IMR-90 (cell line): Measurements from ENCODE around the gene ISCA2. TPM values are rescaled to one million over a fixed set of nuclear protein-coding genes. Genes with fewer than 3 reads are reported as not detected.

Experiments used
- ATAC-seq: fragments of 200-7000 bp; cut with Tn5 transposase; 2 replicates; pipeline ENCODE4 v1.9.1; 2020; ENCODE audit warnings: low read depth, mild to moderate bottlenecking, moderate library complexity
- BruUV-seq: library from RNA; stranded (reverse); fragments of 400-500 nt; replicated peaks from 2 replicates; lab custom pipeline; 2021; lab: Mats Ljungman, UMichigan
- CTCF ChIA-PET: fragments of 300-600 bp; formaldehyde crosslinking; extraction: SDS; loops from one replicate; lab custom pipeline; 2021; ENCODE audit warnings: antibody characterized with exemption; lab: Yijun Ruan, JAX
- POLR2A ChIA-PET: fragments of 300-600 bp; sonication (Branson Sonifier 250); formaldehyde crosslinking; loops from one replicate; lab custom pipeline; 2022; ENCODE audit warnings: antibody characterized with exemption; ENCODE audit not compliant: unreplicated experiment; lab: Charles Lee
- DNase-seq: peaks from one replicate; pipeline ENCODE4 v3.0.0; 2013
- H2AFZ ChIP-seq: replicated peaks from 2 replicates; pipeline ENCODE3; 2013; ENCODE audit warnings: low read length, mild to moderate bottlenecking; ENCODE audit not compliant: poor library complexity
- H2AK5ac ChIP-seq: 2 replicates; pipeline ENCODE4 v1.6.1; 2013; ENCODE audit warnings: low read depth, low read length, inconsistent platforms
- H2AK9ac ChIP-seq: replicated peaks from 2 replicates; pipeline ENCODE3; 2013; ENCODE audit warnings: mild to moderate bottlenecking, low read depth, low read length, moderate library complexity; ENCODE audit not compliant: poor library complexity
- H2BK120ac ChIP-seq: 2 replicates; pipeline ENCODE4 v1.6.1; 2013; ENCODE audit warnings: low read depth, low read length, inconsistent platforms
- H2BK15ac ChIP-seq: 3 replicates; pipeline ENCODE4 v1.6.1; 2013; ENCODE audit warnings: low read depth, low read length, inconsistent platforms
- H2BK20ac ChIP-seq: 2 replicates; pipeline ENCODE4 v1.6.1; 2013; ENCODE audit warnings: low read depth, mild to moderate bottlenecking, inconsistent platforms, low read length, moderate library complexity
- H2BK5ac ChIP-seq: 2 replicates; pipeline ENCODE4 v1.6.1; 2013; ENCODE audit warnings: mild to moderate bottlenecking, low read depth, low read length, inconsistent platforms; ENCODE audit not compliant: poor library complexity, severe bottlenecking
- H3K14ac ChIP-seq: replicated peaks from 2 replicates; pipeline ENCODE4 v1.6.1; 2013; ENCODE audit warnings: low read depth, low read length, inconsistent platforms
- H3K18ac ChIP-seq: 2 replicates; pipeline ENCODE4 v1.6.1; 2013; ENCODE audit warnings: low read depth, low read length, control low read depth
- H3K23ac ChIP-seq: 2 replicates; pipeline ENCODE4 v1.6.1; 2013; ENCODE audit warnings: low read depth, low read length, inconsistent platforms
- H3K27ac ChIP-seq: 2 replicates; pipeline ENCODE4 v1.5.1; 2013; ENCODE audit warnings: mild to moderate bottlenecking, control low read depth, low read length; ENCODE audit not compliant: insufficient read depth
- H3K27me3 ChIP-seq: 2 replicates; pipeline ENCODE4 v1.6.1; 2013; ENCODE audit warnings: low read length; ENCODE audit not compliant: control insufficient read depth, insufficient read depth
- H3K36me3 ChIP-seq: 2 replicates; pipeline ENCODE4 v1.6.1; 2013; ENCODE audit warnings: low read length, mixed read lengths; ENCODE audit not compliant: control insufficient read depth, insufficient read depth
- H3K4ac ChIP-seq: 2 replicates; pipeline ENCODE4 v1.6.1; 2013; ENCODE audit warnings: low read depth, low read length, inconsistent platforms
- H3K4me1 ChIP-seq: 2 replicates; pipeline ENCODE4 v1.6.1; 2013; ENCODE audit warnings: low read length, mixed read lengths; ENCODE audit not compliant: control insufficient read depth, insufficient read depth
- H3K4me2 ChIP-seq: 2 replicates; pipeline ENCODE4 v1.6.1; 2013; ENCODE audit warnings: low read depth, mild to moderate bottlenecking, control low read depth, low read length, moderate library complexity
- H3K4me3 ChIP-seq: 2 replicates; pipeline ENCODE4 v1.5.1; 2013; ENCODE audit warnings: low read depth, mild to moderate bottlenecking, control low read depth, low read length, moderate library complexity; ENCODE audit not compliant: insufficient read depth
- H3K56ac ChIP-seq: 2 replicates; pipeline ENCODE4 v1.6.1; 2013; ENCODE audit warnings: low read length, inconsistent platforms; ENCODE audit not compliant: insufficient read depth; ENCODE audit errors: extremely low read depth
- H3K79me1 ChIP-seq, 2 experiments: 2 replicates each; pipeline ENCODE4 v1.6.1; 2013; ENCODE audit warnings: low read length in 2 of 2, inconsistent platforms in 1 of 2, low read depth in 1 of 2
- H3K9ac ChIP-seq: 2 replicates; pipeline ENCODE4 v1.6.1; 2013; ENCODE audit warnings: low read depth, low read length, control low read depth
- H3K9me1 ChIP-seq: 2 replicates; pipeline ENCODE4 v1.6.1; 2013; ENCODE audit warnings: low read length, inconsistent platforms; ENCODE audit not compliant: insufficient read depth
- H3K9me3 ChIP-seq: 2 replicates; pipeline ENCODE4 v1.6.1; 2013; ENCODE audit warnings: low read length; ENCODE audit not compliant: control insufficient read depth, insufficient read depth
- H4K20me1 ChIP-seq: 2 replicates; pipeline ENCODE4 v1.6.1; 2013; ENCODE audit warnings: low read length, inconsistent platforms; ENCODE audit not compliant: insufficient read depth
- H4K5ac ChIP-seq: 2 replicates; pipeline ENCODE4 v1.6.1; 2013; ENCODE audit warnings: mild to moderate bottlenecking, low read depth, low read length, control low read depth
- H4K8ac ChIP-seq, 2 experiments: 2 replicates each; pipeline ENCODE4 v1.6.1; 2013; ENCODE audit warnings: low read depth in 2 of 2, low read length in 2 of 2, control low read depth in 1 of 2, inconsistent platforms in 1 of 2
- H4K91ac ChIP-seq: 2 replicates; pipeline ENCODE4 v1.6.1; 2013; ENCODE audit warnings: low read depth, low read length, inconsistent platforms; ENCODE audit not compliant: insufficient read depth
- MAZ ChIP-seq: IDR thresholded peaks from 2 replicates; pipeline ENCODE4 v1.6.1; 2012; ENCODE audit warnings: low read depth, mild to moderate bottlenecking, low read length, improper control_type of control experiment, moderate library complexity, borderline replicate concordance
- MXI1 ChIP-seq: IDR thresholded peaks from 2 replicates; pipeline ENCODE4 v1.6.1; 2012; ENCODE audit warnings: low read depth, mild to moderate bottlenecking, low read length, moderate library complexity, borderline replicate concordance
- POLR2A ChIP-seq: IDR thresholded peaks from 2 replicates; pipeline ENCODE4 v1.6.1; 2012; ENCODE audit warnings: mild to moderate bottlenecking, low read depth, low read length
- RFX5 ChIP-seq: IDR thresholded peaks from 2 replicates; pipeline ENCODE4 v1.8.0; 2012; ENCODE audit warnings: low read depth, mild to moderate bottlenecking, low read length, moderate library complexity
- SMC3 ChIP-seq: fragments of 150-350 bp; IDR thresholded peaks from 2 replicates; pipeline ENCODE4 v1.6.1; 2016; ENCODE audit warnings: low read depth, mild to moderate bottlenecking, antibody characterized with exemption, low read length, moderate library complexity
- WGBS, 2 experiments: methylation state at CpG; one replicate each; pipeline versions ENCODE4 v1.1.5 to v1.1.7; 2013; ENCODE audit warnings: missing lambda C conversion rate in 2 of 2; ENCODE audit not compliant: insufficient read length in 1 of 2; ENCODE audit errors: extremely low coverage in 2 of 2; 5-methylcytosine and 5-hydroxymethylcytosine counted together
- dilution Hi-C: fragments of 300-500 bp; cut with HindIII; formaldehyde crosslinking; loops from one replicate; pipeline ENCODE4 v1.14.3; 2018; ENCODE audit warnings: low sequenced_read_pairs; ENCODE audit not compliant: unreplicated experiment
- in situ Hi-C: fragments of 300-500 bp; cut with MboI; formaldehyde crosslinking; loops from 3 replicates; pipeline ENCODE4 v1.14.3; 2019; ENCODE audit warnings: low sequenced_read_pairs, inconsistent platforms, mixed read lengths
- intact Hi-C: fragments of 100-400 bp; cut with micrococcal nuclease; formaldehyde crosslinking; loops from 2 replicates; pipeline ENCODE4 v1.10.0; 2022
- polyA plus RNA-seq, 3 experiments: library from polyadenylated mRNA; depleted of rRNA; stranded (reverse); fragments of >200 nt; gene quantifications; 2 replicates each; pipeline ENCODE4 v1.2.3, GENCODE V29; 2012; ENCODE audit warnings: low replicate concordance in 1 of 3
- total RNA-seq: library from RNA; depleted of rRNA; stranded (reverse); fragments of >200 nt; gene quantifications from 2 replicates; pipeline ENCODE4 v1.2.3, GENCODE V29; 2012
- TF ChIP-seq, protein P1 (sequence below): fragments of 150-350 bp; IDR thresholded peaks from 2 replicates; pipeline ENCODE4 v1.6.1; 2017; ENCODE audit warnings: mild to moderate bottlenecking, antibody characterized with exemption, low read length, low read depth
- TF ChIP-seq, protein P2 (sequence below): conservative IDR thresholded peaks from 2 replicates; pipeline ENCODE4 v1.5.1; 2012; ENCODE audit warnings: mild to moderate bottlenecking, low read depth, low read length, improper control_type of control experiment

ISCA2 gene
- total and polyA plus RNA-seq, 2 of the 4 experiments (the other 2 are of a cell fraction): 5.4 to 25.7 TPM

DNA sequence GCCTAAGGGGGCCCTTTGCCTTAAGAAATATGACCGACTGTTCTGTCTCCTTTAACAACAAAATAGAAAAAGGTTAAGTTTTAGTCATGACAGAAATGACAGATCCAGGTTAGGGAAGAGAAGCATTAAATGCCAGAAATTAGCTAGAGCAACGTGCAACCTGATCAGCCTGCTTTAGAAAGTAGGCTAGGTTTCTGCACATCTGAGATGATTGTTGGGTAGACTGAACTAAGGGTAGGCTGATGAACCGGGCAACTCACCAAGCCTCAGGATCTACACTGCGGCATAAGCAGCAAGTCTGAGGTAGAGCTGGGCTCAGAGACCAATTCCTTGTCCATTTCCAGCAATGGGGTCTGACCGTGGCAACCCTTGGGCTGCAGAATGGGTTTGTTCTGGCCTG is 29.9 kb upstream of the ISCA2 start:
- dilution Hi-C loops: no loop called here
- Histone ChIP-seq H2BK5ac (no peak overlapping the region), H3K9me1 (no peaks in the 10 kb centered on the region), H4K20me1 (no peaks in the 10 kb centered on the region), H4K5ac (no peak overlapping the region), H2BK20ac (no peak overlapping the region), H3K14ac (no peak overlapping the region), H2AK5ac (no peak overlapping the region), H3K36me3 (no peaks in the 10 kb centered on the region), H3K27ac (no peak overlapping the region), H4K8ac (no peak overlapping the region), H2AK9ac (no peak overlapping the region), H3K9me3 (no peaks in the 10 kb centered on the region), H3K4me2 (no peak overlapping the region), H3K4me1 (no peaks in the 10 kb centered on the region; the same call in 1 of the 2 replicates), H2BK15ac (no peak overlapping the region), H2AFZ (no peak overlapping the region), H3K79me1 (no peaks in the 10 kb centered on the region), H3K4me3 (no peak overlapping the region), H2BK120ac (no peak overlapping the region), H3K9ac (no peak overlapping the region), H3K18ac (no peak overlapping the region), H3K23ac (no peak overlapping the region), H4K91ac (no peak overlapping the region), H3K4ac (no peak overlapping the region), H3K27me3 (peaks cover 51% of the 10 kb centered on the region), H3K56ac (no peak overlapping the region)
- BruUV-seq: no TSS peak
- in situ Hi-C loops: no loop called here
- WGBS, 2 experiments: 13% methylated on average over 1 of the region's 5 CpGs; no CpG with 5 or more reads in 1 of the 2 experiments
- intact Hi-C loops: no loop called here
- TF ChIP-seq MAZ (no peak), SMC3 (no peak), POLR2A (no peak), RFX5 (no peak), MXI1 (no peak)
- TF ChIP-seq, protein P1, sequence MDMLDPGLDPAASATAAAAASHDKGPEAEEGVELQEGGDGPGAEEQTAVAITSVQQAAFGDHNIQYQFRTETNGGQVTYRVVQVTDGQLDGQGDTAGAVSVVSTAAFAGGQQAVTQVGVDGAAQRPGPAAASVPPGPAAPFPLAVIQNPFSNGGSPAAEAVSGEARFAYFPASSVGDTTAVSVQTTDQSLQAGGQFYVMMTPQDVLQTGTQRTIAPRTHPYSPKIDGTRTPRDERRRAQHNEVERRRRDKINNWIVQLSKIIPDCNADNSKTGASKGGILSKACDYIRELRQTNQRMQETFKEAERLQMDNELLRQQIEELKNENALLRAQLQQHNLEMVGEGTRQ: no peak
- TF ChIP-seq, protein P2, sequence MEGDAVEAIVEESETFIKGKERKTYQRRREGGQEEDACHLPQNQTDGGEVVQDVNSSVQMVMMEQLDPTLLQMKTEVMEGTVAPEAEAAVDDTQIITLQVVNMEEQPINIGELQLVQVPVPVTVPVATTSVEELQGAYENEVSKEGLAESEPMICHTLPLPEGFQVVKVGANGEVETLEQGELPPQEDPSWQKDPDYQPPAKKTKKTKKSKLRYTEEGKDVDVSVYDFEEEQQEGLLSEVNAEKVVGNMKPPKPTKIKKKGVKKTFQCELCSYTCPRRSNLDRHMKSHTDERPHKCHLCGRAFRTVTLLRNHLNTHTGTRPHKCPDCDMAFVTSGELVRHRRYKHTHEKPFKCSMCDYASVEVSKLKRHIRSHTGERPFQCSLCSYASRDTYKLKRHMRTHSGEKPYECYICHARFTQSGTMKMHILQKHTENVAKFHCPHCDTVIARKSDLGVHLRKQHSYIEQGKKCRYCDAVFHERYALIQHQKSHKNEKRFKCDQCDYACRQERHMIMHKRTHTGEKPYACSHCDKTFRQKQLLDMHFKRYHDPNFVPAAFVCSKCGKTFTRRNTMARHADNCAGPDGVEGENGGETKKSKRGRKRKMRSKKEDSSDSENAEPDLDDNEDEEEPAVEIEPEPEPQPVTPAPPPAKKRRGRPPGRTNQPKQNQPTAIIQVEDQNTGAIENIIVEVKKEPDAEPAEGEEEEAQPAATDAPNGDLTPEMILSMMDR: no peak
- DNase-seq (no peak), ATAC-seq (no peak)
- CTCF ChIA-PET: no interaction called here
- POLR2A ChIA-PET: no interaction called here
